GM18507 (cell line): ENCODE data around the gene IL6.
"Not testable (repeated sequence)": the region's sequence is repeated elsewhere in the genome, so short reads cannot be mapped to it uniquely, and the experiment has no call there.

ENCODE experiments used
- DNase-seq: peaks from one replicate; pipeline ENCODE4 v3.0.0; 2011; ENCODE audit warnings: low read depth; ENCODE audit not compliant: insufficient read length; ENCODE audit errors: extremely low spot score
- FAIRE-seq: peaks from 2 replicates; lab custom pipeline; 2011; peaks lifted over from hg19 to GRCh38; lab: Jason Lieb, UNC

The IL6 gene

DNA sequence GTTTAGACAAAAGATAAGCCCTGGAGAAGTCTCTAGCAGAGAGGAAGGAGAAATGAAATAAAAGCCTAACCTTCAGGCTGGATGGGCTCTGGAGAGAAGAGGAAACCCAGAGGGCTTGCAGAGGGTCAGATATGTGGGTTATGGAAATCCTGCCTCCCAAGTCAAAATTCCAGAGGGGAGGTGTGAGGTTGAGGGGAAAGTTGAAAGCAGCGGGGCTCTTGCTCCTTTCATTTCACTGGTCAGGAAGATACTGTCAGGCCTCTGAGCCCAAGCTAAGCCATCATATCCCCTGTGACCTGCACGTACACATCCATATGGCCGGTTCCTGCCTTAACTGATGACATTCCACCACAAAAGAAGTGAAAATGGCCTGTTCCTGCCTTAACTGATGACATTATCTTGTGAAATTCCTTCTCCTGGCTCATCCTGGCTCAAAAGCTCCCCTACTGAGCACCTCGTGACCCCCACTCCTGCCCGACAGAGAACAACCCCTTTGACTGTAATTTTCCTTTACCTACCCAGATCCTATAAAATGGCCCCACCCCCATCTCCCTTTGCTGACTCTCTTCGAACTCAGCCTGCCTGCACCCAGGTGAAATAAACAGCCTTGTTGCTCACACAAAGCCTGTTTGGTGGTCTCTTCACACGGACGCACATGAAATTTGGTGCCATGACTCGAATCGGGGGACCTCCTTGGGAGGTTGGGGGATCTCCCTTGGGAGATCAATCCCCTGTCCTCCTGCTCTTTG lies 23.7 kb upstream of the IL6 start:
- DNase-seq, FAIRE-seq: not testable (repeated sequence)

DNA sequence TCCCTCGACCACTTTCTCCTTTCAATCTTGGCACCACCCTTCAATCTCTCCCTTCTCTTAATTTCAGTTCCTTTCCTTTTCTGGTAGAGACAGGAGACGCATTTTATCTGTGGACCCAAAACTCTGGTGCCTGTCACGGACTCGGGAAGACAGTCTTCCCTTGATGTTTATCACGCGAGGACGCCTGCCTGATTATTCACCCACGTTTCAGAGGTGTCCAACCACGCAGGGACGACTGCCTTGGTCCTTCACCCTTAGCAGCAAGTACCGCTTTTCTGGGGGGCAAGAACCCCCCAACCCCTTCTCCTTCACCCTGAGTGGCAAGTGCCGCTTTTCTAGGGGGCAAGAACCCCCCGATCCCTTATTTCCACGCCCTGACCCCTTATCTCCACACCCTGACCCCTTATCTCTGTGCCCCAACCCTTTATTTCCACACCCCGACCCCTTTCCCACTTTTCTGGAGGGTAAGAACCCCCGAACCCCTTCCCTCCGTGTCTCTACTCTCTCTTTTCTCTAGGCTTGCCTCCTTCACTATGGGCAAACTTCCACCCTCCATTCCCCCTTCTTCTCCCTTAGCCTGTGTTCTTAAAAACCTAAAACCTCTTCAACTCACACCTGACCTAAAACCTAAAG lies 22.9 kb upstream of the IL6 start:
- FAIRE-seq, DNase-seq: not testable (repeated sequence)

DNA sequence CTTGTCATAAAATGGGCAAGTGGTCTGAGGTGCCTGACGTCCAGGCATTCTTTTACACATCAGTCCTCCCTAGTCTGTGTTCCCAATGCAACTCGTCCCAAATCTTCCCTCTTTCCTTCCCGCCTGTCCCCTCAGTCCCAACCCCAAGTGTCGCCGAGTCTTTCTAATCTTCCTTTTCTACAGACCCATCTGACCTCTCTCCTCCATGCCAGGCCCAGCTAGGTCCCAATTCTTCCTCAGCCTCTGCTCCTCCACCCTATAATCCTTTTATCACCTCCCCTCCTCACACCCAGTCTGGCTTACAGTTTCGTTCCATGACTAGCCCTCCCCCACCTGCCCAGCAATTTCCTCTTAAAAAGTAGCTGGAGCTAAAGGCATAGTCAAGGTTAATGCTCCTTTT lies 22.3 kb upstream of the IL6 start:
- not testable (repeated sequence) for FAIRE-seq

DNA sequence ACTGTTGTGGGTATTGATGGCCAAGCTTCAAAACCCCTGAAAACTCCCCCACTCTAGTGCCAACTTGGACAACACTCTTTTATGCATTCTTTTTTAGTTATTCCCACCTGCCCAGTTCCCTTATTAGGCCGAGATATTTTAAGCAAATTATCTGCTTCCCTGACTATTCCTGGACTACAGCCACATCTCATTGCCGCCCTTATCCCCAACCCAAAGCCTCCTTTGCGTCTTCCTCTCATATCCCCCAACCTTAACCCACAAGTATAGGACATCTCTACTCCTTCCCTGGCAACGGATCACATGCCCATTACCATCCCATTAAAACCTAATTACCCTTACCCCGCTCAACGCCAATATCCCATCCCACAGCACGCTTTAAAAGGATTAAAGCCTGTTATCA lies 21.1 kb upstream of the IL6 start:
- DNase-seq, FAIRE-seq: not testable (repeated sequence)

More for the DNA sequence above, 22.3 kb upstream of the IL6 start:
- not testable (repeated sequence) for DNase-seq

DNA sequence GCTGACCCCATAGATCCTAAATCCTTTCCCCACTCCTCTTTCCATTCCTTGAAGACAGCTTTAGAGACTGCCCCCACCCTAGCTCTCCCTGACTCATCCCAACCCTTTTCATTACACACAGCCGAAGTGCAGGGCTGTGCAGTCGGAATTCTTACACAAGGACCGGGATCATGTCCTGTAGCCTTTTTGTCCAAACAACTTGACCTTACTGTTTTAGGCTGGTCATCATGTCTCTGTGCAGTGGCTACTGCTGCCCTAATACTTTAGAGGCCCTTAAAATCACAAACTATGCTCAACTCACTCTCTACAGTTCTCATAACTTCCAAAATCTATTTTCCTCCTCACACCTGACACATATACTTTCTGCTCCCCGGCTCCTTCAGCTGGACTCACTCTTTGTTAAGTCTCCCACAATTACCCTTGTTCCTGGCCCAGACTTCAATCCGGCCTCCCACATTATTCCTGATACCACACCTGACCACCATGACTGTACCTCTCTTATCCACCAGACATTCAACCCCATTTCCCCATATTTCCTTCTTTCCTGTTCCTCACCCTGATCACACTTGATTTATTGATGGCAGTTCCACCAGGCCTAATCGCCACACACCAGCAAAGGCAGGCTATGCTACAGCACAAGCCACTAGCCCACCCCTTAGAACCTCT lies 19.8 kb upstream of the IL6 start:
- DNase-seq, FAIRE-seq: not testable (repeated sequence)

DNA sequence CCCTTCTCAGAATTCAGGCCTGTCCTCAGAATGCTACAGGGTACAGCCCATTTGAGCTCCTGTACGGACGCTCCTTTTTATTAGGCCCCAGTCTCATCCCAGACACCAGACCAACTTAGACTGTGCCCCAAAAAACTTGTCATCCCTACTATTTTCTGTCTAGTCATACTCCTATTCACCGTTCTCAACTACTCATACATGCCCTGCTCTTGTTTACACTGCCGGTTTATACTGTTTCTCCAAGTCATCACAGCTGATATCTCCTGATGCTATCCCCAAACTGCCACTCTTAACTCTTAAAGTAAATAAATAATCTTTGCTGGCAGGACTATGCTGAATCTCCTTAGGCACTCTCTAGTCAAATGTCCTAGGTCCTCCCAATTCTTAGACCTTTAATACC lies 18.8 kb upstream of the IL6 start:
- DNase-seq, FAIRE-seq: not testable (repeated sequence)

DNA sequence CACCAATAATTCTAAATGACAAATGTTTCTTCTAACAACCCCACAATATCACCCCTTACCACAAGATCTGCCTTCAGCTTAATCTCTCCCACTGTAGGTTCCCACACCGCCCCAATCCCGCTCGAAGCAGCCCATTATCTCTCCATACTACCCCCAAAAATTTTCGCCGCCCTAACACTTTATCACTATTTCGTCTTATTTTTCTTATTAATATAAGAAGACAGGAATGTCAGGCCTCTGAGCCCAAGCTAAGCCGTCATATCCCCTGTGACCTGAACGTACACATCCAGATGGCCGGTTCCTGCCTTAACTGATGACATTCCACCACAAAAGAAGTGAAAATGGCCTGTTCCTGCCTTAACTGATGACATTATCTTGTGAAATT lies 18.3 kb upstream of the IL6 start:
- not testable (repeated sequence) for FAIRE-seq, DNase-seq

DNA sequence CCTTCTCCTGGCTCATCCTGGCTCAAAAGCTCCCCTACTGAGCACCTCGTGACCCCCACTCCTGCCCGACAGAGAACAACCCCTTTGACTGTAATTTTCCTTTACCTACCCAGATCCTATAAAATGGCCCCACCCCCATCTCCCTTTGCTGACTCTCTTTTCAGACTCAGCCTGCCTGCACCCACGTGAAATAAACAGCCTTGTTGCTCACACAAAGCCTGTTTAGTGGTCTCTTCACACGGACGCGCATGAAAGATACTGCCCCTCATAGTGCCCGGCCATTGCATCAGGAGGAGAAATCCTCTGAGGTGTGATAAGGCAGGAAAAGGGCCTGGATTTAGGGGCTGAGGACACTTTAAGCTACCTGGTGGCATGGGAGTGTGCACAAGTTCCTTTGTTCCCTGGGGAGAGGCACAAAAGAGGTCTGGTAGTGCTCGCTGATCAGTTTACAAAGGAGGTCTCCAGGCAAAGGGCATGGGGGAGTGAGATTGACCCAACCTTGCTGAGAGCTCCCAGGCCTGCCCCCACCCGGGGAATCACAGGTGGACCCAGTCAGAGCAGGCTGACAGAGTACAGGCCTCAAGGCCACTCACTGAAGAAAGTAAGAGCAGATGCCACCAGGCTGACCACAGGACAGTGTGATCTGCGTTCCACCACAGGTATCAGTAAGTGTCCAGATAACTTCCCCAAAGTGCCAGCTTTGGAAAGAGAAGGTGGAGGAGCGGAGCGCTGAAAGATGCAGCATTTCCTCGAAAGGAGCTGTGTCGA lies 17.8 kb upstream of the IL6 start:
- not testable (repeated sequence) for FAIRE-seq, DNase-seq

DNA sequence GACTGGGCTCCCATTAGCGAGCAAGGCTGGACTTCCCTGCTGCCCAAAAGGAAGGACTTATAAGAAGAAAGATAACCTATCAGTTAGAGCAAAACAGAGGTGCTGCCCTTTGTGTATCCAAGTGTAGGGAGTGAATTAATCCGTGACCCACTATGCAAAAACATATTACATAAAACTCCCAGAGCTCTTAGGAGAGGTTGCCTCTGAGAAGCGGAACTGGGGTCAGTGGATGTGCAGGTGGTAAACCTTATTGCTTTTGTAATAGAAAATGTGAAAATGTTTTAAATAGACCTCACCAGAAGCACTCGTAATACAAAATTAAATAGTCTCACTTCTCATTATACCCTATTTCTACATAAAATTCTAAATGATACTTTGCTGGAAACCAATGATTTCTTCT lies 17.1 kb upstream of the IL6 start:
- FAIRE-seq: no peak
- DNase-seq: no peak

DNA sequence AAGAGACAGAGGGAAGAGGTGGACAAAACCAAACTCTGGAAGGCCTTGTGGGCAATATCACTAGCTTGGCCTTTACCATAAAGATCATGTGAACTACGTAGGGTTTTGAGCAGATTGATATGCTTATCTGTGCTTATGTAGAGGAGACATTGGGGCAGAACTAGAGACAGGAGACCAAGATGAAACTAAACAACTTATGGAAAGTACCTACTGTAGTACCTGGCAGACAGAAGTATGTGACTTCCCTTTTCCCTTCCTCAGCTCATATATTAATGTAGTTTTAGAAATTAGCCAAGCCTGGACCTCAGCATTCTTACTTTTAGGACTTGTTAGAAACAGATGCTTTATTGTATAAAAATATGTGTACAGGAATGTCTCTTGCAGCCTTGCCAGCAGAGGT lies 14.0 kb upstream of the IL6 start:
- FAIRE-seq (no peak), DNase-seq (no peak)

DNA sequence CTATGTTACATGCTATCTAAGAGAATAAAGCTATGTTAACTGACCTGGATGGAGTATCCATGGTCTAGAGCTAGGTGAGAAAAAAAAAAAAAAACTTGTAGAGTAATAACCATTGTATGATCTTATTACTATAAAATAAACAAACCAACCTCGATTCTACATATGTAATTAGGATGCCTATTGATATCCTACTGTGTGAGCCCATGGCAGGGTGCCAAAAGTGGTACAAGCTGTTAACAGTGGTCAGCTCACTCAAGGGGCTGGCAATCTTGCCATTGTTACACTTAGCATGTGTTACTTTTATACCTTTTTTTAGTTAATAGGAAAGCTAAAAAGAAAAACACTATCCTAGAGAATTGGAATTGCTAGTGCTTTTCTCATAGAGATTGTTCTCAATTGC lies 13.5 kb upstream of the IL6 start:
- no peak for DNase-seq
- no peak for FAIRE-seq

DNA sequence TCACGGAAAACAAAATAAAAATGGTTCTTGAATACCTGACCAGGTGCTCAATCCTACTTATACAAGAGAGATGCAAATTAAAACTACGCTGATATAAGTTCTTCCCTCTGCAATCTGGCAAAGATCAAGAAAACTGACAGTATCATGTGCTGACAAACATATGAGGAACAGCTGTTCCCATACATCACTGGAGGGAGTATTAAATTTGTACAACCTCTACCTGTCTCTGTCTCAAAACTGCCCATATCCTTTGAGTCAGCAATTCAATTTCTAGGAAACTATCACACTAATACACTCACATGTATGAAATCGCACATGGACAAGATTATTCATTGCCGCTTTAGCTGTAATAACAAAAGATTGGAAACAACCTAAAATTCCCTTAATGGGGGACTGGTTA lies 11.0 kb upstream of the IL6 start:
- DNase-seq: no peak
- FAIRE-seq: no peak

DNA sequence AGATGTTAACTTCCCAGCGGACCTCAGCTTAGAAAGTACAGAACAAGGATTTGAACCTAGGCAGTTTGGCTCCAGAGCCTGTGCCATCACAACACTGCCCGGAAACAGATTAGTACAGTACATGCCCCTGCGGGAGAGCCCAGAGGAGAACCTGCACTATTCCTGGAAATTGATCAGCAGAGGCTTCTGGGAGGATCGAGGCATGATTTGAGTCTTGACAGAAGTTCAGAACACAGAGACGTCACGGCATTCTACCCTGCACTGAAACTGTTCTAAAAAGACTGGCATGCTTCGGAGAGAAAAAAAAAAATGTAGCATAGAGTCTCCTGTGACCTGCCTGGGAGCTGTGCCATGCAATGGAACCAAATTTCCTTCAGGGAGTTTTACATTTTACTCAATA lies 9.2 kb upstream of the IL6 start:
- DNase-seq: no peak
- no peak for FAIRE-seq

DNA sequence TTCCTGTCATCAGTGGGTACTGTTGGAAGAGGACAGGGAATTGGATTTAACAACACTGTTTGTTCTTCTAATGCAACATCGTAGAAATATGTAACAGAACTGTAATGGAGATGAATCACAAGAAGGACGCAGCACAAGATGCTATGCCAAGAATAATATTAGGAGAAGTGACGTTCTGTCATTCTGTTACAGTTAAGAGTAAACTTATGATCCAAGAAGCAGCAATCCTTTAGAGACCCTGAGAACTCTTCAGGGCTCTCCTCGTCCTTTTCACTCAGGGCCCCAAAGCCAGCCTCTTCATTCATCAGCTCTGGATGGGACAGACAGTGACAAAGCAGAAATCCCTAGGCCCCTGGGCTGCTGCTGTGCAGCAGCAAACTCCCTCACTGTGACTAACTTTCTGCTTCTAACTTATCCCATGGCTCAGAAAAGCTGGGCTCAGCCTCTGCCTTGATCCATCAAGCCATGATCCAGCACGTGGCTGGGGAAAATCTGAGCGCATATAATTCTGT lies 8.7 kb upstream of the IL6 start:
- DNase-seq (no peak), FAIRE-seq (no peak)

DNA sequence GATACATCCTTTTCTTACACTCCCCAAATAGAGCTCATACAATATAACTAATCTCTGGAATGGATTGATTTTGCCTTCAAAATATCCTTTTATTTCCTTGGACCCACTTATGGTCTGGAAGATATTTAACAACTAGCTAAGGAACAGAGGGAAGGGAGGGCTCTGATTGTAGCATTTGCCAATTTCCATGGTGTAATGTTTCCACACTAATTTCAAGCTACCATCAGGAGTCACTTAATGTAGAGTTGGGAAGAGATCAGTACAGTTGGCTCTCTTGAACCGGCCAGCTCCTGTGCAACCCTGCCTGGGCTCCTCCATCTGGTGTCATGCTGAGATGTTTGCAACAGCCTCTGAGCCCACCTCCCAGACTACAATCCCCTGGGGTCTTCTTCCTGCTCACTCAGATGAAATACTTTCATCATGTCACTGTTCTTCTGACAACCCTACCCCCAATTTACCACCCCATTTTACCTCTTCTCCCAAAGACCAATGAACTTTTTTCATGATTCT lies 8.0 kb upstream of the IL6 start:
- DNase-seq (no peak), FAIRE-seq (no peak)

DNA sequence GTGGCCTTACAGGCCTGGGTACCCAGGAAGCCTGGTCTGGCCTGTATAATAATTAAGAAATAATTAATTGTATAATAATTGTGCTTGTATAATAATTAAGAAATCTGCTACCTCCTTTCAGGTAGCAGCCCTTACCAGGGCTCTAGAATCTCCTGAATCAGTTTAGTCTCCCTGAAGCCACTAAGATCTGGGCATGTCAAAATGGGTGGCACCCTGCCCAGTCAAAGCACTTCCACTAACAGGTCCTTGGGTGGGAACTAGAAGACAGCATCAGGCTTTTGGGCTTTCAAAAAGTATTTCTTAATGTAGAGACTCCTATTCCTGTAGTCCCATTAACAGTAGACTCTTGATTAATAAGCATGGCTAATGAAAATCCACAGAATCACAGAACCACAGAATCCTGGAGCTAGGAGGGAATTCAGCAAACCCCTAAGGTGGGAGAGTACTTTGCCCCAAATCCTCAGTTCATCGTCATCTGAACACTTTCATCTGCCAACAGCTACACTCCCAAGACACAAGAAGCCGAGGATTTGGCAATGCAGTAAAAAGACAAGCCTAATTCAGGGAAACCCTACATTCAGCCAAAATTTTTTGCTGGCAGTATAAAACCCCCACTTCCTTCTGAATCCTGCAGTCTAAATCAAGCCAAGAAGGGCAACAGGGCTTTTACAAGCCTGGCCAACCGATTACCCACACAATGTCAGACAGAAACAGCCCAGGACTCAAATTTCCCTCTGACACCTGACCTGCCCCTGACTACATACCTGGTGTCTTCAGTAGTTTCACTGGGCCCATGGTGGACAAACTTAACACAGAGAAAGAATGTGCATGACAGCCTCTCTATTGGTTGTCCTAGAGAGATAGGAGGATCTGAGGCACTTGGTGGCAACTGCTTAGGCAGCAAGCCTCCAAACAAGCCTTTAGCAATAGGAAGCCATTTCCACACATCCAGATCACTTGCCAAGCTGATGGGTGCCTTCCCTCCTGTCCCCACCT lies 5.9 kb upstream of the IL6 start:
- FAIRE-seq (no peak), DNase-seq (no peak)

DNA sequence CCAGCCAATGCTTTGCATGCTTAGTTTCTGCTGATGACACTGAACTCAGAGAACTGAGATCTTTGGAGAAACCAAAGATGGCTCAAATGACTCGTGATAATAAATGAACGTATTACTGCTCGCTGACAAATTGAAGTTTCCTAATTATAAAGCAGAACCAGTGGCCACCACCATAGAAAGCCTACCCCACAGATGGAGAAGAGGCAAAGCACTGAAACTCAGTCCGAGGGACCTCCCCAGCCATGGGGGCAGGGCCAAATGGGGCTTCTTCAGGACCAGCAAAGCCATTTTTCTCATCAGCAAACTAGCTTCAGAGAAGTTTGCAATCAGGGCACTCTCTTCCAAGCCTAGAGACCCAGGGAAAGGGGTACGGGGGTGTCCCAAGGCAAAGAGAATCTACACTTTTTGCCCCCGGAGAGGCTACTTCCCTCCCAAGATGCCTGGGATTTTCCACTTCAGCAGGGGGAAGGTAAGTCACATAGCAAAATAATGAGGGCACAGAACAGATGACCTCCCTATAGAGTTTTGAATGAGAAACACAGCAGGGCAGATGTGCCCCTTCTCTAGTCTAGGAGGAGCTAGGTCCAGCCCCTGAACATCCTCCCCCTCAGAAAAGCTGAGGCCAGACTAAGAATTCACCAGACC lies 4.3 kb upstream of the IL6 start:
- DNase-seq: no peak
- no peak for FAIRE-seq

DNA sequence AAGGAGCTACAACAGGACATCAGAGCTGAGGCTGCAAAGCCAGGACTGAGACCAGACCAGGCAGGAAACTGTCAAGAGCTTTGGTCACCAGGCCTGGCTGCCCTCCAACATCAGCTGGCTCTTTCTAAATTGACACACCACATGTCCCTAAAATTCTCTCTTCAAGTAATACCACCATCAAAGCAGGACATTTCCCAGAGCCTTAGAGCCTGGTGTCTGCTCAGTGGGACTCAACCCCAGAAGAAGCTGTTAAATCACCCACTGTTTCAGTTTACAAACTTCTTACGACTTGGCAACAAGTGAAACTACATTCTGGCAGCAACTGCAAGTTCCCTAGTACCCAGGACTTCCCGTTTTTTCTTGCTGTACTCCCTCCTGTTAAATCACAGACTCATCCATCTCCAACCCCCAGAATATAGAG lies 3.8 kb upstream of the IL6 start:
- FAIRE-seq (no peak), DNase-seq (no peak)
